Measurements from ENCODE around the gene STMP1. TPM values are rescaled to one million over a fixed set of nuclear protein-coding genes. Genes with fewer than 3 reads are reported as not detected.

Gene STMP1
- total RNA-seq, 1 experiment from 2014 or later: 3.3 TPM

DNA sequence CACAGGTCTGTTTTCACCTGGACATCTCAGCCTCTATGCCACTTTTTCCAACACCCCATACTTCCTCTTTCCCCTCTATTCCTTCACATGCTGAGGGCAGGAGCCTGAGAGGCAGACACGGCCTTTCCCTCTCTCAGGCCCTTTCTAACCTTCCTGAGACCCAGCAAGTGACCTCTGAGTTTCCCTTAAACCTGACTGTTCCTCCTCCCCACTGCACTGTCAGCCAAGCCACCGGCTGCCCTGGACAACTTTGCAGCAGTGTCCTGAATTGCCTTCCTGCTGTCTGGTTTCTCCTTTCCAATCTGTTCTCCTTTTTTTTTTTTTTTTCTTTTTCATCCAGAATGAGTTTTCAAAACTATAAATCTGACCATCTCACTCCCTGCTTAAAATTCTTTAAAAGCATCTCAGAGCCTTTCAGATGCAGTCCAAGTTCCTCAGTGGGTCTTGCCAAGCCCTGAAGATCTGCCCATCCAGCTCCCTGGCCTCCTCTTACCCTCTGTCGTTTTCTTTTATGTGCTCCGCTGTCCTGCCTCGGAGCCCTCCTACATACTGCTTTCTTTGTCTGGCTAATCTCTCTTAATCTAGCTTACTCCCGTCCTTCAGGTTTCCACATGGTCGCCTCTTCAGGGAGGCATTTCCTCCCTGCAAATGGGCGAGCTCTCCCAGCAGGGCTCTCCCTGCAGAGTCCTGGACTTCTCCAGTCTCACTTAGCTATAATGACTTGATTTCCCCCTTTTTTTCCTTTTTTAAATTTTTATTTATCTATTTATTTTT is 35.1 kb downstream of the STMP1 start:
- no peak for DNase-seq (ENCODE audit: low spot score)

DNA sequence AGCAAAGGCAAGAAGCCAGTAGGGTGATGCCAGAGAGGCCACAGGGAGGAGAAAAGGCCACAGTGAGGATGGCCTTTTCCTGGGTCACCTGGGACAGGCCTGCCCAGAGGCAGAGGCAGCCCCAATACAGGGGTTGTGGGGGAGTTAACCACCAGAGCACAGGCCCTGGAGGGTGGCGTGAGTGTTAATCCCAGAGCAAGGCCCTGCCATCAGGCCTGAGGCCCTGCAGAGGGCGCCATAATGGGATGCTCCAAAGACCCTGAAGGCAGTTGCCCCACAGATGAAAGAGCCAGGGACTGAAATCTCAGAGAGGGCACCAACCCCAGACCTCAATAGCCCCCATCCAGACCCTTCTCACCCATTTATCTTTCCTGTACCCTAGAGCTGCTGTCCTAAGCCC is 41.8 kb downstream of the STMP1 start:
- DNase-seq (ENCODE audit: low spot score): no peak

- DNase-seq (ENCODE audit: low spot score): no peak
These were observed 42.4 kb downstream of the STMP1 start for GRCh38 chr7:135704698-135705097.

- no peak for DNase-seq (ENCODE audit: low spot score)
These were observed 43.9 kb downstream of the STMP1 start for GRCh38 chr7:135706038-135706742.

DNA sequence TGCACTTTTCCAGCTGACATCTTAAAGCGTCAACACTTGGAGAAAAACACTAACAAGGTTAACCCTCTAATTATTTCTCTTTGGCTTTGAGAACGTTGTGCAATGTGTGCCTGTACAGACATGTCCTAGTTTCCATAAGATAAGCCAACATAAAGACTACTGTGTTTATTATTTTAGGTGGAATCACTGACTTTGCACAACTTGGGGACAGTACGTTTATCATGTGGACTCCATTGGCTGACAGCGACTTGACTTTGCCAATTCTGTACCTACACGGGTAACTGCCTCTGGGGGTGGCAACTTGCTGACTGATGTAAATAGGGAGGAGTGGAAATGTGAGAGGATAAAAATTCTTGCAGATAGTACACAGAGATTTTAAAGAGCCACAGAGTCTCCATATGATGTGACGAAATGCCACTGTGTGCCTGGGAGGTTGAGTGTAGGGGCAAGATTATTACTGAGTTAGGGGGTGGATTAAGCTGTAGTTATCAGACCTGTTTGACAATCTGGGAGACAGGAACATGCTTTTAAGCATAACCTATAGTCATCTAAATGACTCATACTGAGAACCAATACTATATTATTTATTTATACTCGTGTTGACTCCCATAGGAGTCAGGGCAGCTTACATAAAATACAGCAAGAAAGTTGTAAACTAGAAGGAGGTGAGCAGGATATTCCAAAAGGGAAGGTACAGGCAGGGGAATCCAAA is 44.7 kb downstream of the STMP1 start:
- no peak for DNase-seq (ENCODE audit: low spot score)

DNA sequence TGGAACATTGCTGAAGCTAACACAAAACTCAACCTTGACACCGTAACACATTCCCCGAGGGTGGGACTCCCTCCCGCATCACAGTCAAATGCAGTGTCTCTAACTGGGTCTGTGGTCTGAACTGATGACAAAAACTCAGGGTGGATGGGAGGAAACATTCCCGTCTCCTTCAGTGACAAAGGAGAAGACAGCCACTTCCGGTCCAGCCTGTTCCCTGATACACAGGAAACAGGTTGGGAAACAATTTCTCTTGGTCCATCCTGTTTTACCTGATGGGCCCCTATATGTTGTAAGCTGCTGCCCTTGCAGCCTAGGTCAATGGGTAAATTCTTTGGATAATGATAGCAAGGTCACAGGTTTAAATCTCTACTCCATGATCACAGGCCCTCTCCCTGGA is 45.3 kb downstream of the STMP1 start:
- DNase-seq (ENCODE audit: low spot score): no peak

DNA sequence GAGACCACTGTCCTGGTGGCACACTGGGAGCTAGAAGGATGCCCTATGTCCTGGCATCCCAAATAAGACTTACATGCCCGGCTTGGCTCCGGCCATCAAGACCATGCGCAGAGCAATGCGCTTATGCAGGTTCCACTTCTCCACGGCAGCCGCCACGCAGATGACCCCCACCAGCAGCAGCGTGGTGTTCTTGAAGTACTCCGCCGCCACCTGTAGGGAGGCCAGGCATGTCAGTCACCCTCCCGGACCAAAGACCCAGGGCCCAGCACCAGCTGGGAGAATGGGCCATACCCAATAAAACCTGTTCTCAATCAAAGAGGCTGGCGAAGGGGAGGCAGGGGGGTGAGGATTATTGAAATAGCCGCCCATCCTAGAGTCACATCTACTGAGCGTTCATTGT is 45.7 kb downstream of the STMP1 start:
- DNase-seq (ENCODE audit: low spot score): no peak

GRCh38 chr7:135709508-135709907 is 47.2 kb downstream of the STMP1 start:
- DNase-seq (ENCODE audit: low spot score): no peak

GRCh38 chr7:135710417-135711138 is 48.3 kb downstream of the STMP1 start:
- DNase-seq (ENCODE audit: low spot score): peak; percentile 40

DNA sequence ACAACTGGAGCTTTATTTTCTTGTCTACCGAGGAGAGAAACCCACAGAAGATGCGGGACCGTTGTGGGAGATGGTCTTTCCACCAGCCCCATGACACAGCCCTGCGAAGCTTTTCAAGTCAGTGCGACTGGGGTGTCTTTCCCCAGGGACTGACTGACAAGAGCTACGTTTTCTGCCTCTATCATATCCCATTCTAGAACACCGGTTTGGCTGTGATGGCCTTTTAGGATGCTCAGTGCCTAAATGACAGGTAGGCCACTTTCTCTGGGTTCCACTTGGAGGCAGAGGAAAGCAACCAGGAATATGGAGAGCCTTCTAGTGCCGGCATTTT is 48.8 kb downstream of the STMP1 start:
- DNase-seq (ENCODE audit: low spot score): no peak

DNA sequence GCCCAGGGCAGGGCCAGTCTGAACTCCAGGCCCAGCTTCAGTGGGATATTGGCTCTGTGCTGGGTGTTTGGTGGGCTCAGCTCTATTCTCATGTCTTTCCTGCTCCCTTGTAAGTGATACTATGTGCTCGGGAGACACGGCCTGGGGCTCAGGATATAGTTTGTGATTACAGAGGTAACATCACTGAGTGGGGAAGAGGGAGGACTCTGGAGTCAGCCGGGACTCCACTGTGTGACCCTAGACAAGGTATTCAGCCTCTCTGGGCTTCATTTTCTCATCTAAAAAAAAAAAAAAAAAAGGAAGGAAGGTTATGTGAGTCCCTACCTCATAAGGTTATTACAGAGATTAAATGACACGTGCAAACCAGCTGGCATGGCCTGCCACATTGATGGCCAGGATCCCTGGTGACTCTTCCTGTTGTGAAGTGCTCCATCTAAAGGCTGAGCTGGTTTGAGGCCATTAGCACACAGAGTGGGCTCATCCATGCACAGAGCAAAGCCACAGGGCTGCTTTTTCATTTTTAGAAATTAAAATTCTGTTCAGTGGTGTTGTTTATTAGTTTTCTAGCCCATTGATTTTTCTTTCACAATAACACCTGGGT is 50.0 kb downstream of the STMP1 start:
- DNase-seq (ENCODE audit: low spot score): no peak

- no peak for DNase-seq (ENCODE audit: low spot score)
These were observed 50.5 kb downstream of the STMP1 start for GRCh38 chr7:135712796-135713195.

GRCh38 chr7:135713836-135714470 is 51.6 kb downstream of the STMP1 start:
- no peak for DNase-seq (ENCODE audit: low spot score)

DNA sequence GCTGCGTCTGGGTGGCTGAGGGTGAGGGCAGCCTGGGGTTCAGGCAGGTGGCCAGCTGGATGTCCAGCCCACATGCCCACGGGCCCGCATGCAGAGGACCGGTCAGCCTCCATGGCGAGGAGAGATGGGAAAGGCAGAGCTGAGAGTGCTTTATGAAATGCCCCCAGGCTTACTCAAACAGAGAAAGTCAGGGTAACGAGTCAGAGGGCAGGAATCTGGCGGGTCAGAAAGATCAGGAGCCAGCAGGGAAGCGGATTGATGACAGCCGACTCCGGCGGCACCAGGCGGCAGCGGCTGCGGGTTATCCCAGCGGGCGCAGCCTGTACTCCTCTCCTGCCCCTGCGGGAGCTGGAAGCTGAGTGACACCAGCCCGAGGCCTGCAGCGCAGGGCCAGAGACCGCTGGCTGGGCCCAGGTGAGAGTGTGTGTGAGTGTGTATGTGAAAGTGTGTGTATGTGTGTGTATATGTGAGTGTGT is 52.3 kb downstream of the STMP1 start:
- no peak for DNase-seq (ENCODE audit: low spot score)

- no peak for DNase-seq (ENCODE audit: low spot score)
These were observed 52.8 kb downstream of the STMP1 start for GRCh38 chr7:135715055-135715522.

DNA sequence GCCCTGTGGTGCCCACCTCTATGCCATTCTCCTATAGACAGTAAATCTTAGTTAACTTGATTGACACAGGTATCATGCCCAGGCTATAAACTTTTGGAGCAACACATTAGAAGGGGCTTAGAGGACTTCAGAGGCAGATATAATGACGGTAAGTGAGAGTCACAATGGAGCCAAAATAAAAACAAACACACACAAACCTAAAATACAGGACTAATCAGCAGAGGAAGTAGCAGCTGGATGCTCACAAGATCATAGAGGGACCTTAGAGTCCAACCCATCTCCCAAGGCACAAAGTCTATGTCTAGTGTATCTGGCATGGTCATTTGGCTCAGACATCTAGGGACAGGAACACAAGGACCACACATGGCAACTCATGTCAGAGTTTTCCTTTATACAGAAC is 53.4 kb downstream of the STMP1 start:
- no peak for DNase-seq (ENCODE audit: low spot score)

- no peak for DNase-seq (ENCODE audit: low spot score)
These were observed 54.4 kb downstream of the STMP1 start for GRCh38 chr7:135716677-135717238.

DNA sequence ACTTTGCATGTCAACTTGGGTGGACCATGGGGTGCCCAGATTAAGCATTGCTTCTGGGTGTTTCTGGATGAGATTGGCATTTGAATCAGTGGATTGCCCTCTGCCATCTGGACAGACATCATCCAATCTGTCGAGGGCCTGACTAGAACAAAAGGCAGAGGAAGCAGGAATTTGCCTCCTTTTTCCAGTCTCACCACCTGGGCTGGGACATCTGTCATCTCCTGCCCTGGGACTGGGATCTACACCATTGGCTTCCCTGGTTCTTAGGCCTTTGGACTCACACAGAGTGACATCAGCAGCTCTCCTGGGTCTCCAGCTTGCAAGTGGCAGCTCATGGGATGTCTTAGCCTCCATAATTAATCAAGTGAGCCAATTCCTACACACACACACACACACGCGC is 55.4 kb downstream of the STMP1 start:
- no peak for DNase-seq (ENCODE audit: low spot score)

DNA sequence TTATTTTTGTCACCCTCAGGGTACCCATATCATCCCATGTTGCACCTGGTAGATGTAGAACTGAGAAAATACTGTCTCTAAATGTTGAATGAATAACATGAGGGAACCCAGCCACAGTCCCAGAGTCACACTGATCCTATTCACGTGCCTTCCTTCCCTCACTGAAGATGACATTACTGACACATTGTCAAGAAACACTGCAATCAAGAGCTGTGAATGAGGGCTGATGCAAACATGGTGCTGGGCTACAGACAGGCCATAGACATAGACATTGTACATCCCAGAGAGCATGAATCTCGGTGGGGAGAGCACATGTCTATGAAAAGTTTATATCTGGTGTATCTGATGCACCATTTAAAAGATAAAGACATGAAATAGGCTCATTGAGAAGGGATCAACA is 55.9 kb downstream of the STMP1 start:
- no peak for DNase-seq (ENCODE audit: low spot score)

DNA sequence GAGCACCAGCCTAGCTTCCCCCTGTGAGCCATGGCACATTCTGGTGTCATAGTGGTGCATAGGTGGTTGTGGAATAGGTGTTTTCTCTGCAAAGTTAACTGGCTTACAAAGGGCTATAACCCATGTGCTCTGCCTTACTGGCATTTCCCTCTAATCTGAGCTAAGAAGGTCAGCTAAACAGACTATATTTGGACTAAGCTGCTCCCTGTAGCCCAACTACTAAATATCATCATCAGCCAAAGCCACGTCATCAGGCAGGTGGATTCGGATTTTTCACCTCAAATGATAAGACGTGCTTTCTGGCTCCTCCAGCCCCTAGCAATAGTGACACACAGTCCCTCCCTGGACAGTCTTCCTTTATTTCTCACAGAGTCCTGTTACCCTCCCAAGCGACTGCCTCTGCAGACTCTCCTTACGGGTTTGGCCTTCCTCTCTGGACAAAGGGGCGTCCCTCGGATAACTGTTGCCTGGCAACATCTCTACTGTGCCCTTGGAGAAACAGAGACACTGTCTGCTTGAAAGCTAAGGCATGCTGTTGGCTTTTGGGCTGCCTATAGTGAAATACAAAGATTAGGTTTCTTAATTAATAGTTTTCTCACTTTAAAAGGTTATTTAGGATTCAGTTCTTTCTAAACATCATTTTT is 56.6 kb downstream of the STMP1 start:
- no peak for DNase-seq (ENCODE audit: low spot score)

Data from HT-29 (cell line).